ENCODE data around the gene VPS52. TPM values are rescaled to one million over a fixed set of nuclear protein-coding genes. Genes with fewer than 3 reads are reported as not detected.
"Not testable (repeated sequence)": the region's sequence is repeated elsewhere in the genome, so short reads cannot be mapped to it uniquely, and the experiment has no call there.

Gene VPS52
- total RNA-seq, 1 donor from 2014 or later = 63.5 TPM

GRCh38 chr6:33273924-33274902 is 2.5 kb upstream of the VPS52 start:
- intact Hi-C loops (cut with micrococcal nuclease) = loop anchor here (5.0 to 10.0 kb wide), 4 partner anchors 153 to 1299 kb away; partner anchors contain the start of genes DXO, LEMD2, PSMB9 and TAP1
- Mint-ChIP-seq H3K27me3 (ENCODE audit: insufficient read depth) (no peaks in the 10 kb centered on the region), H3K27ac (peak overlapping the region; percentile 85), H3K4me3 (peak overlapping the region; percentile 97), H3K36me3 (ENCODE audit: low read depth) (peaks cover 51% of the 10 kb centered on the region), H3K9me3 (no peaks in the 10 kb centered on the region), H3K4me1 (ENCODE audit: low read depth) (peaks cover 61% of the 10 kb centered on the region)
- no peak for DNase-seq (ENCODE audit: low spot score)

GRCh38 chr6:33273129-33273923 is 1.6 kb upstream of the VPS52 start:
- no peak for DNase-seq (ENCODE audit: low spot score)
- Mint-ChIP-seq H3K27ac (peak overlapping the region; percentile 99), H3K36me3 (ENCODE audit: low read depth) (peaks cover 57% of the 10 kb centered on the region), H3K4me3 (peak overlapping the region; percentile 97), H3K27me3 (ENCODE audit: insufficient read depth) (no peaks in the 10 kb centered on the region), H3K9me3 (no peaks in the 10 kb centered on the region), H3K4me1 (ENCODE audit: low read depth) (peaks cover 62% of the 10 kb centered on the region)
- intact Hi-C loops (cut with micrococcal nuclease) = loop anchor here (5.0 to 10.0 kb wide), 4 partner anchors 154 to 1299 kb away; partner anchors contain the start of genes DXO, LEMD2, PSMB9 and TAP1

GRCh38 chr6:33272275-33273128 is 826 bp upstream of the VPS52 start:
- Mint-ChIP-seq H3K9me3 (no peaks in the 10 kb centered on the region), H3K27ac (peak overlapping the region; percentile 99), H3K36me3 (ENCODE audit: low read depth) (peaks cover 63% of the 10 kb centered on the region), H3K27me3 (ENCODE audit: insufficient read depth) (no peaks in the 10 kb centered on the region), H3K4me3 (peak overlapping the region; percentile 97), H3K4me1 (ENCODE audit: low read depth) (peaks cover 59% of the 10 kb centered on the region)
- DNase-seq (ENCODE audit: low spot score) = no peak
- intact Hi-C loops (cut with micrococcal nuclease) = loop anchor here (5.0 to 10.0 kb wide), 4 partner anchors 155 to 1298 kb away; partner anchors contain the start of genes DXO, LEMD2, PSMB9 and TAP1

- intact Hi-C loops (cut with micrococcal nuclease) = loop anchor here (1.0 to 10.0 kb wide), 12 partner anchors 18 to 1296 kb away; partner anchors contain the start of genes BRD2, DXO, KIFC1 and LEMD2
- peaks cover 64% of the 10 kb centered on the region for H3K36me3 Mint-ChIP-seq (ENCODE audit: low read depth)
- H3K4me3 Mint-ChIP-seq = peak overlapping the region; percentile 97
- H3K27me3 Mint-ChIP-seq (ENCODE audit: insufficient read depth) = no peaks in the 10 kb centered on the region
- H3K4me1 Mint-ChIP-seq (ENCODE audit: low read depth) = peaks cover 49% of the 10 kb centered on the region
- no peak for DNase-seq (ENCODE audit: low spot score)
- H3K9me3 Mint-ChIP-seq = no peaks in the 10 kb centered on the region
- H3K27ac Mint-ChIP-seq = peak overlapping the region; percentile 99
Observed at GRCh38 chr6:33271117-33271467, 584 bp downstream of the VPS52 start.

- peaks cover 8% of the 10 kb centered on the region for H3K4me1 Mint-ChIP-seq (ENCODE audit: low read depth)
- H3K9me3 Mint-ChIP-seq = no peaks in the 10 kb centered on the region
- H3K36me3 Mint-ChIP-seq (ENCODE audit: low read depth) = peaks cover 49% of the 10 kb centered on the region
- no peak for DNase-seq (ENCODE audit: low spot score)
- intact Hi-C loops (cut with micrococcal nuclease) = no loop called here
- H3K27me3 Mint-ChIP-seq (ENCODE audit: insufficient read depth) = no peaks in the 10 kb centered on the region
- no peak overlapping the region for H3K4me3 Mint-ChIP-seq
- H3K27ac Mint-ChIP-seq = no peak overlapping the region
Observed at GRCh38 chr6:33264015-33264414, 7.7 kb downstream of the VPS52 start.

GRCh38 chr6:33262490-33262889 is 9.2 kb downstream of the VPS52 start:
- H3K36me3 Mint-ChIP-seq (ENCODE audit: low read depth) = peaks cover 40% of the 10 kb centered on the region
- H3K27ac Mint-ChIP-seq; DNase-seq (ENCODE audit: low spot score); H3K4me3 Mint-ChIP-seq; H3K4me1 Mint-ChIP-seq (ENCODE audit: low read depth); H3K27me3 Mint-ChIP-seq (ENCODE audit: insufficient read depth); H3K9me3 Mint-ChIP-seq; intact Hi-C loops (cut with micrococcal nuclease): not testable (repeated sequence)

- H3K4me3 Mint-ChIP-seq = no peak overlapping the region
- H3K9me3 Mint-ChIP-seq = no peaks in the 10 kb centered on the region
- peaks cover 8% of the 10 kb centered on the region for H3K4me1 Mint-ChIP-seq (ENCODE audit: low read depth)
- H3K27me3 Mint-ChIP-seq (ENCODE audit: insufficient read depth) = no peaks in the 10 kb centered on the region
- no peak overlapping the region for H3K27ac Mint-ChIP-seq
- peaks cover 22% of the 10 kb centered on the region for H3K36me3 Mint-ChIP-seq (ENCODE audit: low read depth)
- intact Hi-C loops (cut with micrococcal nuclease) = no loop called here
- no peak for DNase-seq (ENCODE audit: low spot score)
Observed at GRCh38 chr6:33259032-33259431, 12.6 kb downstream of the VPS52 start.

GRCh38 chr6:33254591-33254990 is 17.1 kb downstream of the VPS52 start:
- Mint-ChIP-seq H3K4me3 (no peak overlapping the region), H3K36me3 (ENCODE audit: low read depth) (peaks cover 24% of the 10 kb centered on the region), H3K4me1 (ENCODE audit: low read depth) (peaks cover 29% of the 10 kb centered on the region), H3K27me3 (ENCODE audit: insufficient read depth) (no peaks in the 10 kb centered on the region), H3K9me3 (no peaks in the 10 kb centered on the region), H3K27ac (no peak overlapping the region)
- intact Hi-C loops (cut with micrococcal nuclease) = no loop called here
- DNase-seq (ENCODE audit: low spot score) = no peak

GRCh38 chr6:33252759-33253158 is 18.9 kb downstream of the VPS52 start:
- Mint-ChIP-seq H3K4me3 (no peak overlapping the region), H3K9me3 (no peaks in the 10 kb centered on the region), H3K27ac (no peak overlapping the region), H3K27me3 (ENCODE audit: insufficient read depth) (no peaks in the 10 kb centered on the region), H3K4me1 (ENCODE audit: low read depth) (peaks cover 44% of the 10 kb centered on the region), H3K36me3 (ENCODE audit: low read depth) (peaks cover 23% of the 10 kb centered on the region)
- intact Hi-C loops (cut with micrococcal nuclease) = no loop called here
- no peak for DNase-seq (ENCODE audit: low spot score)

- no peaks in the 10 kb centered on the region for H3K27me3 Mint-ChIP-seq (ENCODE audit: insufficient read depth)
- intact Hi-C loops (cut with micrococcal nuclease) = no loop called here
- peak overlapping the region; percentile 46 for H3K27ac Mint-ChIP-seq
- peaks cover 44% of the 10 kb centered on the region for H3K4me1 Mint-ChIP-seq (ENCODE audit: low read depth)
- no peak for DNase-seq (ENCODE audit: low spot score)
- peak overlapping the region; percentile 41 for H3K4me3 Mint-ChIP-seq
- H3K36me3 Mint-ChIP-seq (ENCODE audit: low read depth) = peaks cover 21% of the 10 kb centered on the region
- no peaks in the 10 kb centered on the region for H3K9me3 Mint-ChIP-seq
Observed at GRCh38 chr6:33251395-33252012, 20.2 kb downstream of the VPS52 start.

GRCh38 chr6:33250731-33251130 is 20.9 kb downstream of the VPS52 start:
- no peak for DNase-seq (ENCODE audit: low spot score)
- Mint-ChIP-seq H3K9me3 (no peaks in the 10 kb centered on the region), H3K4me1 (ENCODE audit: low read depth) (peaks cover 44% of the 10 kb centered on the region), H3K4me3 (peak overlapping the region; percentile 91), H3K27ac (peak overlapping the region; percentile 84), H3K36me3 (ENCODE audit: low read depth) (peaks cover 20% of the 10 kb centered on the region), H3K27me3 (ENCODE audit: insufficient read depth) (peaks cover 4% of the 10 kb centered on the region)
- intact Hi-C loops (cut with micrococcal nuclease) = no loop called here

Measured in activated T-helper 1 cell treated with anti-CD3 and anti-CD28 coated beads, Interleukin-12 subunit alpha, Interleukin-12 subunit beta, Interleukin-2, Interleukin-4 antibody, amounts not matched to agents 30 ng/mL and 10 ng/mL and 1 ng/mL, durations not matched to agents 14 hours and 24 hours and 36 hours (primary cell).